GM21576 (cell line): ENCODE measurements around the gene NACAD.
"Not testable (repeated sequence)": the region's sequence is repeated elsewhere in the genome, so short reads cannot be mapped to it uniquely, and the experiment has no call there.

Experiments
- ATAC-seq: cut with Tn5 transposase; IDR thresholded peaks from one replicate; pipeline ENCODE4 v1.9.1; 2021; ENCODE audit warnings: mild to moderate bottlenecking, moderate library complexity; ENCODE audit not compliant: unreplicated experiment

NACAD gene

GRCh38 chr7:45060295-45060694 lies 28.5 kb downstream of the NACAD start:
- ATAC-seq: no peak

DNA sequence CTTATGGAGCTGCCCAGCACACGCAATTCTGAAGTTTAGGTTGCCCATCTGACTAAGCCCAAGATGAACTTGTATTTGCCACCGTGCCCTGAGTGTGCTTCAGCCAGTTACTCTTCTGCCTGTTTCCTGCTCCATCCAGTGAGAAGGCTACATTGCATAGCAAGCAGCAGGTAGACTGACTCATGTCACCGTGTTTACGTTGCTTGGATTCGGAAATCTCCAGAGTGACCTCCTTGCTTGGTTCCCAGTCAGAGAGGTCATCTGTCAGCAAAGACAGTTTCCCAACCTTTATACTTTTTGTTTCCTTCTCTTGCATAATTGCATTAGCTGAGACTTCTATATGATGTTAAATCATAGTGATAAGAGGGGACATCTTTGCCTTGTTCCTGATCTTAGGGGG lies 30.9 kb downstream of the NACAD start:
- no peak for ATAC-seq

- no peak for ATAC-seq
Observed at GRCh38 chr7:45055594-45056219, 33.1 kb downstream of the NACAD start.

GRCh38 chr7:45055016-45055415 lies 33.8 kb downstream of the NACAD start:
- ATAC-seq: no peak

GRCh38 chr7:45054442-45054841 lies 34.3 kb downstream of the NACAD start:
- ATAC-seq: no peak

DNA sequence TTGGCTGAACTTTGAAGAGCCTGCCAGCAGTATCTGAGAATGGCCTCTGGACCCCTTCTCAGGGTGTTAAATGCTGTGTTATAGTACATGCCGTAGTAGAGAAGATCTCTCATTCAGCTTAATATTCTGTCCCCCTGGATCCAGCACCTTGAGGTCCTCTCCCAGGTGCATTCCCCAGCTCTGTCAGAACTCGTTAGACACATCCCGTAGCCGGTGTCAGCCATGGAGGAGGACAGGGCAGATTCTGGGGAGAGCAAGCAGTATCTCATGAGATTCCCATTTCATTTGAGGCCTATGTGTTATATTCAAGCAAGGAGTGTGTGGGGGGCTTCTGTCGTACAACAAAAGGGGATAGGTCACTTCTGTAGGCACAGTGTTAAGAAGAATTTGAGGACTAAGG lies 34.8 kb downstream of the NACAD start:
- no peak for ATAC-seq

DNA sequence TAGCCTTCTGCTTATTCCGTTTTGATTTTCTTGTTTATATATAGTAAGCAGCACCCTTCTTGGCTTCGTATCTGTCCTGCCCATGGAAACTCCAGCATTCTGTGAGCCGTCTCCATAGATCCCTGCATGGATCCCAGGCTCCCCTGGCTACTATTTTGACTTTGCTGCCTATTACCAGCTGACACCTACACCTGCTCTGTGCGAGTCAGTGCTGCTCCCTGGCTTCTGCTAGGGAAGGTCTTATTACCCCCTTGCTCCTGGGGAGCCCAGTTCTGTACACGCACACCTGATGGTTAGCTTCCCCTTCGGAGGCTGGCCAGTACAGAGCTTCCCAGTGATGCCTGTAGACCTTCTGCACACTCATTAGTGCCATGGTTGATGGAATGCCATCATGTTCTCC lies 35.4 kb downstream of the NACAD start:
- no peak for ATAC-seq

DNA sequence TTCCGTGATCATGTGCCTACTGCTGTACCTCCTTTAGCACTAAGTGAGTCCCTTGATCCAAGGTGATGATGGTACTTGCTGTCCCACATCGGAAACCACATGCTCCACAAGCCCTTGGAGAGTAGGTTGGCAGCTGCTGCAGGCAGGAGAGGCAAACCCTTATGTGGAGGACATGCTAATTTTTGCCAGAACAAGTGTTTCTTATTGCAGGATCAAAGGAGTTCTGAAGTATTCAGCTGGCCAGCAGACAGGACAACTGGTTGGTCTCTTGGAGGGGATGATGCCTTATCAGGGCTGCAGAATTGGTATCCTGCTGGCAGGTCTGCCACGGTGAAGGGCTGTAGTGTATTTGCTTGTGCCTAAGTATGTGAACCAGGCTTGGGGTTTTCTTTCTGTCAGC lies 36.8 kb downstream of the NACAD start:
- ATAC-seq: no peak

GRCh38 chr7:45050198-45050597 lies 38.6 kb downstream of the NACAD start:
- ATAC-seq: no peak

- no peak for ATAC-seq
Observed at GRCh38 chr7:45048748-45049147, 40.0 kb downstream of the NACAD start.

DNA sequence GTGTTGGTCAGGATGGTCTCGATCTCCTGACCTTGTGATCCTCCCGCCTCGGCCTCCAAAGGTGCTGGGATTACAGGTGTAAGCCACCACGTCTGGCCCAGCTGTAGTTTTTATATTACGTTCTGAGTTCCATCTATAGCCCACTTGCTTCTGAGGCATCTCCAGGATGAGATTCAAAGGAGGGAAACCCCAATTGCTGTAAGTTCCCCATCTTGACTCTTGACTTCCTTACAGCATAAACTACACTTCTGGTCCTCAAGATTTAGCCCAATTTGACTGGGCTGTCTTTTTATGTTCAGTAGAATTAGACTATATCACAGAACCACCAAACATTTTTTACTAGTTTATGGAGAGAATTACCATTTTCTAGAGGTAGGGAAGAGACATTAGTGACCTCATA lies 44.4 kb downstream of the NACAD start:
- no peak for ATAC-seq

DNA sequence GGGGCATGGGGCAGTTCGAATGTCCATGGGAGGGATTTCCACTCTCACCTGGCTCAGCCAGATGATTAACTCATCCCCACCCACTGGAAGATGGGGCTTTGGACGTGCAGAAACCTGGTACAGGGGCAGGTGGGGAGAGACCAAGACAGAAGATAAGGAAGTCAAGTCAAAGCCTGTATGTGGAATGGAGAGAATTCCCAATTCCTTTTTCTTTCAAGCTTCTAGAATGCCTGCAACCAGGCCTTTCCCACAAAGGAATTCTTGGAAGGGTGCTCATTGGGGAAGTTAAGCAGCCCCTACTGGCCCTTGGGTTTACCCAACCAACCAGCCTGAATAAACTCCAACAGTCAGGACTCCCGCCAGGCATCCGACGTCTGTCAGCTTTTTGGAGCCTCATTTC lies 49.7 kb downstream of the NACAD start:
- ATAC-seq: no peak

- no peak for ATAC-seq
Observed at GRCh38 chr7:45037876-45038275, 50.9 kb downstream of the NACAD start.

GRCh38 chr7:45036796-45037195 lies 52.0 kb downstream of the NACAD start:
- ATAC-seq: no peak

DNA sequence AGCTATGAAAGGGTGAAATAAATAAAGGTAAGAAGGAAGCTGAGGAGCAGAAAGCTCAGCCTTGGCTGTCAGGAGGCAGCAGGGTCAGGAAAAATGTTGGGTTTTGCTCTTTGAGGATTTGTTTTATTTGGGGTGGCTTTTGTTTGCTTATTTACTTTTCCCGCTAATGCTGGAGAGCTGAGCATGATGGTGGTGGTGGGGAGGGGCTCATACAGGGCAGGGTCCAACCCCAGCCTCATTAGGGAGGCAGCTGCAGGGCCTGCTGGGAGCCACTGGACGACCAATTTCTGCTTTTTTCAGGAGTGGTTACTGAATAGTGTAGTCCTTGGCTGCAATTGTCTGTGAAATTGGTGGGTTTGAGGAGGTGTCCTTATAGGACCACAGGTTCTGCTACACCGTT lies 52.5 kb downstream of the NACAD start:
- no peak for ATAC-seq

DNA sequence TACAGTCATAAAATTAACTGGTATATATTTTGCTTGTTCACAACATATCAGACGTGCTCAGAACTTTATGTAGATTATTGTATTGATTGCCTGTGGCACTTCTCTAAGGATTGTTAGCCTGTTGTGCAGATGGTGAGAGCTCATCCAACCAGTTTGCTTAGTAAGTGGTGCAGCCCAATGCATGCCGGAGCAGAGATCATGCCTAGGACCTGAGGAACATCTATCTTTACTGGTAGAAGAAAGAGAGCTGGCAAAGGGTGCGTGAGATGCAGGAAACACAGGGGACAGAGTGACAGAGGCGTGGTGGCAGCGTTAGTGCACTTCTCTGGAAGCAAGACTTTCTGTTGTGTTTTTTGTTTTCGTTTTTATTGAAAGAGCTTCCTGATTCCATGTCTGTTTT lies 52.9 kb downstream of the NACAD start:
- ATAC-seq: no peak

- no peak for ATAC-seq
Observed at GRCh38 chr7:45035371-45035770, 53.4 kb downstream of the NACAD start.

GRCh38 chr7:45034710-45035109 lies 54.1 kb downstream of the NACAD start:
- ATAC-seq: not testable (repeated sequence)

DNA sequence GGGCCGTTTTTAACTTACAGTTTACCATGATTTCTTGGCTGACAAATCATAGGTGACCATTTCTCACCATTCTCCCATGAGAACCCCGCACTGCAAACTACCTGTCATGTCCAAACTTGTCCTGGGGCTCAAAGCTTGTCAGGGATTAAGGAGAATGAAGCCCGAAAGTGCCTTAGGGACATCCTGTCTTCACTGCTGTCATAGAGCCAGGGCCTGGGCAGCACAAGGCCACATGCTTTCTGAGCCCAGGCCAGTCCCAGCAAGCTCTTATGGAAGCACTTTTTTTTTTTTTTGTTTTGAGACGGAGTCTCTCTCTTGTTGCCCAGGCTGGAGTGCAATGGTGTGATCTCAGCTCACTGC lies 54.9 kb downstream of the NACAD start:
- ATAC-seq: no peak

DNA sequence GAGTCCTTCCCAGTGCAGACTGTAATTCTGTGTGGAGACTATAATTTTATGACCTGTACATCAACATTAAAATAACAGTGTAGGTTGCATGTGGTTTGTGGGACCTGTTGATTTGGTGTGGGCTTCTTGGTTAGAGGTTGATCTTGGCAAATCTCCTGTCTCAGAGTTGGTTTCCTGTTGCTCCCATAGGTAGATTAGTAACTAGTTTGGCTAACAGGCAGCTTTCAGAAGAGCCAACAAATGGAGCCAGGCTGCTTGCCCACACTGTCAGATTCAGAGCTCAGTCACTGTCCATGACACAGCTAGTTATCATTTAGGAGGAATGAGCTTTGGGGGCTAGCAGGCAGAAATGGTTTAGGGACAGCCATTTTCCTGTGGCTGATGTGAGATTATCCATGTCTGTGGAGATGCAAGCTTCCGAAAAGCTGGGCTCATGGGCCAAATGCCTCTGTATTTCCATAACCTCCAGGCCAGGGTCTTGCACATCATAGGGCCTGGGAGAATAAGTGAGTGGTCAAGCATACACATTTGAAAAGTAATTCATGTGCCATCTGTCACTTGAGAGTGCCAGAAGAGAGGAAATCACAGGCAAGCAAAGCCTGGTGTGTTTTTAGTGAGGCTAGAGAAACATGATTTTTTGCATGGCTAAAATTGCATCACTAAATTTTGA lies 55.4 kb downstream of the NACAD start:
- ATAC-seq: no peak

- no peak for ATAC-seq
Observed at GRCh38 chr7:45032421-45032820, 56.3 kb downstream of the NACAD start.

- ATAC-seq: no peak
Observed at GRCh38 chr7:45031829-45032228, 56.9 kb downstream of the NACAD start.
